HK-2 (cell line): Measurements from ENCODE around the gene GMPS.
"Not testable (repeated sequence)": the region's sequence is repeated elsewhere in the genome, so short reads cannot be mapped to it uniquely, and the experiment has no call there.

ENCODE experiments used
- DNase-seq: peaks from one replicate; pipeline ENCODE4 v3.0.0-alpha.2; 2018; ENCODE audit not compliant: unreplicated experiment

The GMPS gene

DNA sequence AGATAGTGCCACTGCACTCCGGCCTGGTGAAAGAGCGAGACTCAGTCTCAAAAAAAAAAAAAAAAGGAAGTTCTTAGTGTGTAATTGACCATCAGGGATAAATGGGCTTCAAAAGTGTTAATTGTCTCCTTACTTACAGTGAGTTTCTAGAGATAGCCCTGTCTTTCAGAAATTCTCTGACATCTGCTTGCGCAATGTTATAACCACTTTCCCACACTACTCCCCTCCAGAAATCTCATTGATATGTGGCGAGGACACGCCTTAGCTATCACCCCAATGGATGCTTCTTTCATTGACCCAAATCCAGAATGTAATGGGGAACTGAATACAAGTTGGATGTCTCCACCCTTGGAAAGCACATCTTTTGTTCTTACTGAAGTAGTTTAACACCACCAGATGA is 70.9 kb downstream of the GMPS start:
- no peak for DNase-seq

- DNase-seq = no peak
Observed at GRCh38 chr3:155944081-155944480, 73.6 kb downstream of the GMPS start.

DNA sequence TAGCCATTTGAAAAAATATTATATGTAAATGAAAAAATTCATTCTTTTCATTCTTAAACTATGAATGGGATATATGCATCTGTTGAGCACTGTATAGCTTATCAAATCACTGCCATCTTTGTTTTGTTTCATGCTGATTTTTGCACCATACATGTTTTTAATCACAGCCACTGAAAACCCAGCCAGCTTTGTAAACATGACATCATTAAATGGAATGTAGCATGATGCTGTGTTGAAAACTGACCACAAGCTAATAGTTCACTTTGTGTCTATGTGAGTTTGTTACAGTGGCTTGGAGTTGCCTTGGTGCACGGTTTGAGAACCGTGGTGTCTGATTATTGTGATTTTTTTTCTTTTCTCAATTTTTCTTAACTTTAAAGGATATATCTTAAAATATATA is 75.7 kb downstream of the GMPS start:
- no peak for DNase-seq

DNA sequence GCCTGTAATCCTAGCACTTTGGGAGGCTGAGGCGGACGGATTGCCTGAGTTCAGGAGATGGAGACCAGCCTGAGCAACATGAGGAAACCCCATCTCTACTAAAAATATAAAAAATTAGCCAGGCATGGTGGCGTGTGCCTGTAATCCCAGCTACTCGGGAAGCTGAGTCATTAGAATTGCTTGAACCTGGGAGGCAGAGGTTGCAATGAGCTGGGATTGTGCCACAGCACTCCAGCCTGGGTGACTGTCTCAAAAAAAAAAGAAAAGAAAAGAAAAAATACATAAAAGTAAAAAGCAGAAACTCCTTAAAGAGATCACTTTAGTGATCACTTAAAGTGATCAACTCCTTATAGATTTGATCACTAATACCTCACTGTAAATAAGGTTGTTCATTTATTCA is 78.0 kb downstream of the GMPS start:
- no peak for DNase-seq

DNA sequence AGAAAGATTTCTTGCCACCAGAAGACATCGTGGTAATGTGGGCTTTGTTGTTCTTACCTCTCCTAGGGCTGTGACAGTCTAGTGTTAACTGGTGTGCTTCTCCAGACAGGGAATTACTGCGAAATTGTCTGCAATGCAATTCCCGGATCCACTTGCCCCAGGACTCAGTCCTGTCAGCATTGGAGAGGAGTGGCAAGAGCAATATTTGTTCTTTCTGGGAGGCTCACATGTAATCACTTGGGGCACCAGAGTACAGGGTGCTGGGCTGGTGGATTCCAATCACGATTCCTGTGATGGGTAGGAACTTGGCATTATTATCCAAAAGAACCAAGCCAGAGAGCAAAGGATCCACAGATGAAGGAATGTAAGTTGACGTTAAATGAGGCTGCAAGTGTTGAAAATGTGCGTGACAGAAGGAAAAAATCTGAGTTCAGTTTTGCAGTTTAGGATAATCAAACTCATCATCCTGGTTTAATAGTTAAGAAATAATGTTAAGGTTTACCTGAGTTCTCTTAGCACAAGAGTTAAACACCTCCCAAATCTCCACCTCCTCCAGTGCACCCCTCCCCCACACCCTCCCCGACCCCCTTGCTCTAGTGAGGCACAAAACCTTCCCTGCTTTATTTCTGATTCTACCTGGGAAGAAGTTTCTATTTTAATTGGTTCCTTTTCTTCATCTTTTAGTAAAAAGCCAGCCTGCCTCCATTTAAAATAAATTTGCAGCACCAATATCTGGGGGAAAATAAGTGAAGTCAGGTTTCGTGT is 79.2 kb downstream of the GMPS start:
- DNase-seq = no peak

DNA sequence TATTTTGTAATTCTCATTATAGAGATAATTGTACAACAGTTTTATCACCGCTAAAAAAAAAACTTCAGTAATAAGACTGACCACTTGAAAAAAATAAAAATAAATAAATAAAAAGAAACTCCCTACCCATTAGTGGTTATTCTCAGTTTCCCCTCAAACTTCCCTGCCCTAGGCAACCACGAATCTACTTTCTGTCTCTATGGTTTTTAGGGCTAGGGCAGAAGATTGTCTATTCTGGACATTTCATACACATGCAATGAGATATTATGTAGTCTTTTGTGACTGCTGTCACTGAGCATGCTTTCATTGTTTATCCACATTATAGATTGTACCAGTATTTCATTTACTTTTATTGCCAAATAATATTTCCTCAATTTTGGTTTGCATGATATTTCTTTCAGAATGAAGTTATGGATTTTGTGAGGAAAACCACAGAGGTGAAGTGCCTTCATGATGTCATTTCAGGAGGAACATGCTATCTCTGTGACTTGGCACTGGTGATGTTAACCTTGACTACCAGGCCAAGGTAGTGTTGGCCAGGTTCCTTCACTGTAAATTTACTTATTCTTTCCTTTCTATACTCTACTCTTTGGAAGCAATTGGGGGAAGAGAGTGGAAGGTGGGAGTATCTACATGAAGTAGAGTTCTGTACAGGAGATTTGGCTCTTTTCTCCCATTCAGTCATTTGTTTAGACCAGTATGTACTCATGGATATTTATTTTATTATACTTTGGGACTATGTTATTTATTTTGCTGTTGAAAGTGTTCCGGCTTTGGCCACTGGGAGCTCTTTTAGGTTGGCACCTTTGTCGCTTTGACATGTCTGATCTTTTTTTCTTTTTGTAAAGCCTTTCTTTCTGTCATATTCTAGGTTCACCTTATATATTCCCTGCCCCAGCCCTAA is 86.3 kb downstream of the GMPS start:
- no peak for DNase-seq

- no peak for DNase-seq
Observed at GRCh38 chr3:155957412-155957880, 87.0 kb downstream of the GMPS start.

GRCh38 chr3:155958676-155959075 is 88.2 kb downstream of the GMPS start:
- DNase-seq = no peak

DNA sequence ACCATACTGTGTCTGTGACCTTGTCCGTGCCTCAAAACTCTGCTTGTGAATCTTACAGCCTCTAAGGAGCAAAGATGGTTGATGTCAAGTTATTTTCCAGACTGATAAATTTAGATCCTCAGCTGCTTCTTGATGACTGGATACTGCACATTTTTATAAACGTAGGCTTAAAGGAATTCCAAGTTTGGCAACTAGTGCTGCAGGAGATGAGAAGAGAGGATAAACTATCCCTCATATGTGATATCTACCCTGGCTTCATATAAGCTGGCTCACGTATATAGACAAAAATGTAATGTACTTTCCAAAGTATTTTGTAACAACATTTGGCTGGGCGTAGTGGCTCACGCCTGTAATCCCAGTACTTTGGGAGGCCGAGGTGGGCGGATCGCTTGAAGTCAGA is 89.6 kb downstream of the GMPS start:
- DNase-seq = no peak

- not testable (repeated sequence) for DNase-seq
Observed at GRCh38 chr3:155961044-155961443, 90.6 kb downstream of the GMPS start.

DNA sequence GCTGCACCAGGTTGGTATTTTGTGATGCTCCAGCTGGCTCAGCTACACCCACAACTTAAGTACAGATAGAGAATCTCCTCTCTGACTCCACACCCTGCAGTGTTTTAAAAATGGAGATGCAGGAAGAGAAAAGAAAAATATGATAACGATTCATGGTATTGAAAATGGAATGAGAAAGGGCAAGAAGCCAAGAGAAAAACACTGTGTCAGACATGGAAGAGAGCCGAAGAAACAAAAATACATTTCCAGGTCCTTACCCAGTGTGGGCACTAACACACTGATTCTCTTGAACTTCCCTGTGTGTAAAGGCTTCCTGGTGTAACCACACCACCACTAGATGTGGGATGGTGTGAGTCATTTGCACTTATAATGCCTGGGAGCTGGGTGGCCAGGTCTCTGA is 93.1 kb downstream of the GMPS start:
- DNase-seq = no peak

- DNase-seq = no peak
Observed at GRCh38 chr3:155970398-155970797, 99.9 kb downstream of the GMPS start.

DNA sequence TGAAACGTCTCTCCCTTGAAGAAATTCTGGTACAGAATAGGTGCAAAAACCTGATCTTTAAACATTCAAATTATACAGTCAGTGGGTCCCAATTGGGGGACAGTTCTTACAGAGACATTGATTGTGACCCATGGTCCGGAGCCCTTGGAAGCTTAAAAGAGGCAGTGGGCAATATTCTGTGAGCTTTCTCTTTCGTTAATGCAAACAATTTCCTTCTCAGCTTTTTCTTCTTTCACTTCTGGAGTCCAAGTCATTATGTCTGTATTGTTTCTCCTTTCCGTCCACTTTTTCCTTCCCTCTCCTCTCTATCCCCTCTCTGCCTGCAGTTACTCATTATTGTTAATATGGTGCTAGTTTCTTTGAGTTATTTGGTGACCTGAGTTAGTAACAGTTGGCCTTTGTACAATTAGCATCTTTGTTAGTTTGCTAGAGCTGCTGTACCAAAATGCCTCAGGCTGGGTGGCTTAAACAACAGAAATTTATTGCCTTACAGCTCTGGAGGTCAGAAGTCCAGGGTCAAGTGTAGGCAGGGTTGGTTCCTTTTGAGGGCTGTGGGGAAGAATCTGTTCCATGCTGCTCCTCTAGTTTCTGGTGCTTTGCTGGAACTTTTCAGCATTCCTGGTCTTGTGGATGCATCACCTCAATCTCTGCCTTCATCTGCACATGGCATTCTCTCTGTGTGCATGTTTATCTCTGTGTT is 102.6 kb downstream of the GMPS start:
- DNase-seq = no peak

GRCh38 chr3:155978324-155978723 is 107.9 kb downstream of the GMPS start:
- no peak for DNase-seq

DNA sequence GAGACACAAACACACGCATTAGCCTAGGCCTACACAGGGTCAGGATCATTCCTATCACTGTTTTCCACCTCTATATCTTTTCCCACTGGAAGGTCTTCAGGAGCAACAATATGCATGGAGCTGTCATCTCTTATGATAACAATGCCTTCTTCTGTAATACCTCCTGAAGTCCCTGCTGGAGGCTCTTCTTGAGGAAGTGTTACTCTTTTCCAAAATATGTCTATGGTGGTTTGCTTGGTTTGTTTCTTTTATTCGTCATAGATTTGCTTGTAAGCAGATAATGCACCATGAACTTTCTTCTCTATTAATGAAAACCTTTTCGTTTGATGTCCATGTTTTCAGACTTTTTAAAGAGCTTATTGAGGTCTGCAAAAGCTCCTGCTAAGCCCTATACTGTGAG is 109.3 kb downstream of the GMPS start:
- no peak for DNase-seq

DNA sequence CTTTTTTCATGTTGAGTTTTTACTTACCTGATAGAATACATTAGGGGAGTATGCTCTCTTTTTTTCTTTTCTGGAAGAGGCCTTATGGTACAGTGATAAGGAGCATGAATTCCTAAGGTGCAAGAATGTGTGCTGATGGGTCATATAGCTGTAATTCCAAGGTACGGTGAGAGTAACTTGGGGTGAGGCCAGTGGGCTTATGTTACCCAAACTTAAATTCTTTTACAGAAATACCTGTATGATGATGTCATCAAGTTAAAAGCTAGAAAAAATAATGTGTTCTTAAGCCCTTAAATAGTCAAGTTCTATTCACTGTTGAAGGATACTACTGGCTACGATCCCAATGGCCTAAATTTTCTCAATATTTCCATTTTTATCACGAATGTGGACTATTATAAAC is 111.2 kb downstream of the GMPS start:
- no peak for DNase-seq

DNA sequence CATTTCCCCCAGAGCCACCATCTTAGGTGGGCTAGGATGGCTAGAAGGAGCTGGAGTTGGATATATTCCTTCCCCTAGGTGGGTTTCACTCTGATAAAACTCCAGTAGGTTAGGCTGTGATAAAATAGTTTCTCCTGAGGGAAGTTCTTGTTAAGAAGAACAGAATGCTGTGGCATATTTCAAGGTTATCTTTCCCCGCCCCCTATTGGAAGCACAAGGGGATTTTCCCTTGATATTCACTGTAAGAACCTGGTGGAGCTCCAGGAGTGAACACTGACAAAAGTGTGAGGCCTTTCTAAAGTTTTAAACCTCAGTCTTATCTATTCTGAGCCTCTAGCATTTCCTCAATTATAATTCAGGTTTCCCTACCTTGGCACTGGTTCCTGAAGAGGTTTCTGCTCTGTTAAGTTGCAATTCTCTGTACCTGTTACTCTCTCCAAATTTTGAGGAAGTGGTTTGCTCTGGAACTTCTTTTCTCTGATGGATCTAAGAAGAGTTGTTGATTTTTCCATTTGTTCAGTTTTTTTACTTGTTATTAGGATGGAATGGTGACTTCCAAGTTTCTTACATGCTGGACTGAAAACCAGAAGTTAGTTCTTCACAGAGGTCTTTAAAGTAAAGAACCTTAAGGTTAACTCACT is 113.5 kb downstream of the GMPS start:
- no peak for DNase-seq

GRCh38 chr3:155984791-155985417 is 114.5 kb downstream of the GMPS start:
- DNase-seq = no peak

GRCh38 chr3:155989536-155989935 is 119.1 kb downstream of the GMPS start:
- no peak for DNase-seq

DNA sequence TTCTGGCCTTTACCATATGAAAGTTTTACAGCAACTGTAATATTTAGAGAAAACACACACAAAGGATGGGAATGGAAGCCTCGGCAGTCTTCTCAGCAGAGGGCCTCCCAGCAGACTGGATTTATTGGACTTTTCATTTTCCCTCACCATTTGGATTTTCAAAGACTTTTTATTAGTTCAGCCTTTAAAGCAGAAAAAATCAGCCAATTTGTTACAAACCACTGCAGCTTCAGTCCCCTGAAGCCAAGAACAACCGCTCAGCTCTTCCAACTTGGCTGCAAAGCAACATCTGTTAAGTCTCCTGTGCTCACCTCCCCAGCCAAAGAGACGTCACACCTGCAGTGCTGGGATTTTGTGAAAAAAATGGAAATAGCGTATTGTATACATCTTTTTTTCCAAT is 120.8 kb downstream of the GMPS start:
- no peak for DNase-seq

GRCh38 chr3:155991847-155992246 is 121.4 kb downstream of the GMPS start:
- DNase-seq = no peak
